SK-N-MC (cell line): ENCODE results near the gene FAM107B.

Source experiments
- DNase-seq: peaks from one replicate; pipeline ENCODE4 v3.0.0-alpha.2; 2011; ENCODE audit warnings: low read depth, low spot score
- H3K27ac ChIP-seq: fragments of 200-600 bp; sonication (generic); 2 replicates; pipeline ENCODE4 v1.5.1; 2016; ENCODE audit warnings: mixed run types
- H3K36me3 ChIP-seq: fragments of 200-600 bp; sonication (generic); 2 replicates; pipeline ENCODE4 v1.6.1; 2017; ENCODE audit warnings: antibody characterized with exemption, low read length, mixed read lengths; ENCODE audit not compliant: insufficient read depth
- H3K4me3 ChIP-seq: fragments of 200-600 bp; sonication (generic); 2 replicates; pipeline ENCODE4 v1.5.1; 2016
- H3K9ac ChIP-seq: fragments of 200-600 bp; sonication (generic); 2 replicates; pipeline ENCODE4 v1.8.0; 2017; ENCODE audit warnings: mixed run types, mixed read lengths; ENCODE audit not compliant: insufficient read length
- H3K9me3 ChIP-seq: fragments of 200-600 bp; sonication (generic); 2 replicates; pipeline ENCODE4 v1.6.1; 2017; ENCODE audit warnings: low read depth, mild to moderate bottlenecking, antibody characterized with exemption, low read length, moderate library complexity, mixed read lengths
- EZH2 ChIP-seq: fragments of 200-600 bp; sonication (generic); IDR thresholded peaks from one replicate; pipeline ENCODE4 v1.6.1; 2017; ENCODE audit warnings: antibody characterized with exemption
- FOXP2 ChIP-seq: optimal IDR thresholded peaks from 2 replicates; pipeline ENCODE3; 2011; ENCODE audit warnings: mild to moderate bottlenecking, moderate library complexity; ENCODE audit not compliant: insufficient read depth; ENCODE audit errors: extremely low read length, control extremely low read depth
- POLR2AphosphoS5 ChIP-seq: IDR thresholded peaks from 2 replicates; pipeline ENCODE4 v1.6.1; 2012; ENCODE audit warnings: mild to moderate bottlenecking, low read depth, low read length, borderline replicate concordance

Gene FAM107B

DNA sequence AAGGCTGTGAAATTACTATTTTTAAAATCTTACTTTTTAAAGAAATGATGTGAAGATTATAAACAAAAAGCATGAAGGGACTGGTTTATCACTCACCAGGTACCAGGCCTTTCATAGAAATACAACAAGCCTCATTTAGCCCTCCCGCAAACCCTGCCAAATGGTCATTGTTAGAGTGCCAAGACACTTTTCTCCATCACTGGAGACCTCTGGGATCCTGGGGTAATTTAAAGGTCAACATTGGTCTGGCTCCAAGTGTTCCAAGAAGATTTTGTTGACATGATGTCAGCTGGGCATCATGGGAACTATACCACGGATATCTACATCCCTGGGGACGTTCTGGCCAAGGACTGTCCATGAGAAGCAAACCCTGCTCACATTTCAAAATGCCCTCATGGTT, 306.0 kb downstream of the FAM107B start:
- no peaks in the 10 kb centered on the region for H3K9me3 ChIP-seq
- DNase-seq: no peak
- no peak overlapping the region for H3K4me3 ChIP-seq
- TF ChIP-seq FOXP2: no peak
- TF ChIP-seq EZH2: no peak
- TF ChIP-seq POLR2AphosphoS5: no peak
- H3K36me3 ChIP-seq: no peaks in the 10 kb centered on the region
- H3K9ac ChIP-seq: no peak overlapping the region
- no peak overlapping the region for H3K27ac ChIP-seq
